PFSK-1 (cell line): ENCODE data around the gene LCORL.

Source experiments
- FOXP2 ChIP-seq: optimal IDR thresholded peaks from 2 replicates; pipeline ENCODE3; 2011; ENCODE audit warnings: borderline replicate concordance, control low read depth, inconsistent platforms; ENCODE audit not compliant: insufficient read depth; ENCODE audit errors: extremely low read length, extremely low read depth
- POLR2AphosphoS5 ChIP-seq: IDR thresholded peaks from 2 replicates; pipeline ENCODE4 v1.6.1; 2012; ENCODE audit warnings: low read depth, mild to moderate bottlenecking, control low read depth, low read length, moderate library complexity
- SIN3A ChIP-seq: IDR thresholded peaks from 2 replicates; pipeline ENCODE4 v1.6.1; 2012; ENCODE audit warnings: mild to moderate bottlenecking, low read length, moderate library complexity, borderline replicate concordance; ENCODE audit not compliant: insufficient read depth
- TAF1 ChIP-seq: IDR thresholded peaks from 2 replicates; pipeline ENCODE4 v1.6.1; 2012; ENCODE audit warnings: low read length, control low read depth, borderline replicate concordance; ENCODE audit not compliant: insufficient read depth
- TF ChIP-seq, protein P1 (sequence below), 2 experiments: IDR thresholded peaks; 2 replicates each; pipeline versions ENCODE4 v1.6.1 to v1.8.0; 2011 to 2012; ENCODE audit warnings: low read depth in 2 of 2, low read length in 2 of 2, control low read depth in 1 of 2, inconsistent platforms in 1 of 2, mild to moderate bottlenecking in 1 of 2, moderate library complexity in 1 of 2; ENCODE audit not compliant: insufficient read depth in 1 of 2

DNA sequence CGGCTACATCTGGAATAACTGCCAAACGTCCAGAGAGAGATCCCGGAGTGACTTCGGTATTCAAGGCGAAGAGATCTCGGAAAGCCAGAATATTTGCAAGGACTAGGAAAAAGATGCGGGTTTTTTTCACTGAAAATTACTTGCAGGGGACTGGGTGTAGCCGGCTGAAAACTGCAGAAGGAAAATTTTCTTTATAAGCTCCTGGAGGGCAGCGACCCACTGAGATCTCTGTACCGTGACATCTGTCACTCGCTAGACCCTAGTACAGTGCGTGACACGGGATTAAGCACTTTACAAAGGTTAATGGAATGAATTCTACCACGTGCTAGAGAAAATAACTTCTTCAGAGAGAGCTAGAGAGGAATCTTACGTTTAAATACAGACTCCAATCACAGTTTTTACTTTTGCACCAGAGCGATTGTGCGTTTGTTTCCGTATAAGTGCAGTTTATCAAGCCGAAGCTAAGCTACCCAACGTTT, 1.1 kb upstream of the LCORL start:
- TF ChIP-seq, protein P1, sequence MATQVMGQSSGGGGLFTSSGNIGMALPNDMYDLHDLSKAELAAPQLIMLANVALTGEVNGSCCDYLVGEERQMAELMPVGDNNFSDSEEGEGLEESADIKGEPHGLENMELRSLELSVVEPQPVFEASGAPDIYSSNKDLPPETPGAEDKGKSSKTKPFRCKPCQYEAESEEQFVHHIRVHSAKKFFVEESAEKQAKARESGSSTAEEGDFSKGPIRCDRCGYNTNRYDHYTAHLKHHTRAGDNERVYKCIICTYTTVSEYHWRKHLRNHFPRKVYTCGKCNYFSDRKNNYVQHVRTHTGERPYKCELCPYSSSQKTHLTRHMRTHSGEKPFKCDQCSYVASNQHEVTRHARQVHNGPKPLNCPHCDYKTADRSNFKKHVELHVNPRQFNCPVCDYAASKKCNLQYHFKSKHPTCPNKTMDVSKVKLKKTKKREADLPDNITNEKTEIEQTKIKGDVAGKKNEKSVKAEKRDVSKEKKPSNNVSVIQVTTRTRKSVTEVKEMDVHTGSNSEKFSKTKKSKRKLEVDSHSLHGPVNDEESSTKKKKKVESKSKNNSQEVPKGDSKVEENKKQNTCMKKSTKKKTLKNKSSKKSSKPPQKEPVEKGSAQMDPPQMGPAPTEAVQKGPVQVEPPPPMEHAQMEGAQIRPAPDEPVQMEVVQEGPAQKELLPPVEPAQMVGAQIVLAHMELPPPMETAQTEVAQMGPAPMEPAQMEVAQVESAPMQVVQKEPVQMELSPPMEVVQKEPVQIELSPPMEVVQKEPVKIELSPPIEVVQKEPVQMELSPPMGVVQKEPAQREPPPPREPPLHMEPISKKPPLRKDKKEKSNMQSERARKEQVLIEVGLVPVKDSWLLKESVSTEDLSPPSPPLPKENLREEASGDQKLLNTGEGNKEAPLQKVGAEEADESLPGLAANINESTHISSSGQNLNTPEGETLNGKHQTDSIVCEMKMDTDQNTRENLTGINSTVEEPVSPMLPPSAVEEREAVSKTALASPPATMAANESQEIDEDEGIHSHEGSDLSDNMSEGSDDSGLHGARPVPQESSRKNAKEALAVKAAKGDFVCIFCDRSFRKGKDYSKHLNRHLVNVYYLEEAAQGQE (IDR thresholded peaks at IDR 0.05; ENCODE audit: insufficient read depth in 1 of 2, low read depth in 2 of 2, low read length in 2 of 2), result no peak
- TF ChIP-seq SIN3A (no peak), POLR2AphosphoS5 (no peak), TAF1 (no peak), FOXP2 (no peak)
